Stimulated activated CD8-positive, alpha-beta memory T cell treated with anti-CD3 and anti-CD28 coated beads, Interleukin-7, amount 100 ng/mL, for 48 hours (primary cell): ENCODE measurements around the gene PTCHD1.

Experiments used
- DNase-seq, 2 donors: peaks; one replicate each; pipeline ENCODE4 v3.0.0-alpha.2; 2020; ENCODE audit warnings: low read depth in 1 of 2; ENCODE audit errors: extremely low read depth in 1 of 2

PTCHD1 gene

GRCh38 chrX:23334848-23335599, at the start of gene PTCHD1:
TSS of gene PTCHD1 (plus strand) at chrX:23334849. CDS start at chrX:23334876, 27 bp downstream.
- no peak for DNase-seq

GRCh38 chrX:23286731-23287130, 47.9 kb upstream of the PTCHD1 start:
- DNase-seq, result no peak

- DNase-seq, result no peak
These were observed 47.4 kb upstream of the PTCHD1 start for GRCh38 chrX:23287191-23287725.

DNA sequence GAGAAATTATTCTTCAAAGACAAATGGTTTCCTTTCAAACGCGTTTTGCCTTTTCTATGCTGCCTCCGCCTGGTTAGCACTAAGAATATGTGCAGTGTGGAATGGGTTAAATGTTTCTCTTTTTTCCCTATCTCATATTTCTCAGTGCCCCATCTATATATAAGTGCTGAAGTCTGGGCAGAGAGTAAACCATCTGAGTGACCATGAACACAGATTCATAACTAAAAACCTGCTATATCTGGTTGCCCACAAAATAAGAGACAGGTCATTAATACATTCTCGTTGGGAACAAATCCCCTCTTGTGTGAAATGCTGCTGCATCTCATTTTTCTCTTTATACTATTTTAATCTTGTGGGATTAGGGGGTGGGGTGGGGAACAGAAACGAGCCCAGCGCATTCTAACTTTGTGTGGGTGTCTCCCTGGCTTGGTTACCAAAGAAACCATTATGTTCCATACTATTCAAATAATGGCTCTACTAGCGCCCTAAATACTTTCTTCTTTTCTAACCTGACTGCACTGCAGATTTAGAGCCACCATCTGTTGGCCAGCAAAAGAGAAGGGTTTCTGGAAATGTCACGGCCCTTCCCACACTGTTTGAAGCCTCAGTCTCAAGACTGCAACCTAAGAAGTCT, 42.2 kb upstream of the PTCHD1 start:
- DNase-seq, result no peak

DNA sequence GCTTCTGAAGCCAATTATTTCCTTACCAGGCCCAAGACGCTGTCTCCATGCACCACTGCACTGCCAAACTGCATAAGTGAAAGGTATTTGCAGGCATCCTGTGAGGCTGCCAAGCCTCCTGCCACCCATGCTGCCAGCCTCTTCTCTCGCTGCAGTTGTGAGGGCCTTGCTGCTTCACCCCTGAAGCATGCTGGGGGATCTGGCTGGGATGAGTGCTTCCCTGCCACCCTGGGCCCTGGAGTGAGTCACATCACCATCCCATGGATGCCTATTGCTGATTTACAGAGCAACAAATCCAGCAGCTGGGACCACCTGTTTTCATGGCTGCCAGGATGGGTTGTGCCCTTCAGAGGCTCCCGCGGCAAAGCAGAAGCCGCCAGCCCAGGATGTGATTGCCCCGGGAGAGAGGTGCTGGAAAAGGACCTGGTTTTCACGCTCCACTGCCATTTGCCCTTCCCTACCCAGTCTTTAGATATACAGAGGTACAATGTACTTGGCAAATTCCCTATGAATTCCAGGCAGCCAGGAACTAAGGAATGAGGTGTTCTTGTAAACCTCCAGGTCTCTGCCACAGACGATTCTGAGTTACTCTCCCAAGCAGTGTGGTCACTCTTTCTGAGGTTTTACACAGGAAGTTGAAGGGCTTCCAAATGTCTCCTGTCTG, 41.5 kb upstream of the PTCHD1 start:
- DNase-seq, result no peak

- DNase-seq, result no peak
These were observed 29.8 kb upstream of the PTCHD1 start for GRCh38 chrX:23304881-23305280.

DNA sequence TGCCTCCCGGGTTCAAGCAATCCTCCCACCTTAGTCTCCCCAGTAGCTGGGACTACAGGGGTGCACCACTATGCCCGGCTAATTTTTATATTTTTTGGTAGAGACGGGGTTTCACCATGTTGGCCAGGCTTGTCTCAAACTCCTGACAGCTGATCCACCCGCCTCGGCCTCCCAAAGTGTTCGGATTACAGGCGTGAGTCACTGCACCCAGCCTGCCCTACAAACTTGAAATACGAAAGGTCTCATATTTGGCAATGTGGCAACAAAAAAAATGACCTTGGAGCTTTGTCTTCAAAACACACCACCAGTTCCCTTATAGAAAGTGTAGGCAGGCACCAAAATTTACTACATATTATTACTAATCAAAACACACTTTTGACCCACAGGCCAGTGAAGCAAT, 22.9 kb upstream of the PTCHD1 start:
- DNase-seq, result no peak

DNA sequence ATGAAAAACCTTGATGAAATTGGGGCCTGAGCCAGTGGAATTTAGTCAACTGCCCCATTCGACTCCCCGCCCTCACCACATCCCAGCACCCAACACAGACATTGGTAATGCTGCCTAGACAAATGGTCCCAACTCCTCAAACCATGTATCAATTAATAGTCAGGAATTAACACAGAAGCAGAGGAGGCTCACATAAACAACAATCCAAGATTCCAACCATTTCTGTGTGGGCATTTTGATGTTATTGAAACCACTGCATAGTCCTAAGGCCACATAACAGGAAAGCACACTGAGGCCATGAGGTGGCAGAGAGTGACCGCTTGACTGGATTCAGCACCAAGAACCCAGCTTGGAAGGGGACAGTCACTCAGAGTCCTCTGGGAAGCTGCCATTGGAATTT, 22.5 kb upstream of the PTCHD1 start:
- no peak for DNase-seq

DNA sequence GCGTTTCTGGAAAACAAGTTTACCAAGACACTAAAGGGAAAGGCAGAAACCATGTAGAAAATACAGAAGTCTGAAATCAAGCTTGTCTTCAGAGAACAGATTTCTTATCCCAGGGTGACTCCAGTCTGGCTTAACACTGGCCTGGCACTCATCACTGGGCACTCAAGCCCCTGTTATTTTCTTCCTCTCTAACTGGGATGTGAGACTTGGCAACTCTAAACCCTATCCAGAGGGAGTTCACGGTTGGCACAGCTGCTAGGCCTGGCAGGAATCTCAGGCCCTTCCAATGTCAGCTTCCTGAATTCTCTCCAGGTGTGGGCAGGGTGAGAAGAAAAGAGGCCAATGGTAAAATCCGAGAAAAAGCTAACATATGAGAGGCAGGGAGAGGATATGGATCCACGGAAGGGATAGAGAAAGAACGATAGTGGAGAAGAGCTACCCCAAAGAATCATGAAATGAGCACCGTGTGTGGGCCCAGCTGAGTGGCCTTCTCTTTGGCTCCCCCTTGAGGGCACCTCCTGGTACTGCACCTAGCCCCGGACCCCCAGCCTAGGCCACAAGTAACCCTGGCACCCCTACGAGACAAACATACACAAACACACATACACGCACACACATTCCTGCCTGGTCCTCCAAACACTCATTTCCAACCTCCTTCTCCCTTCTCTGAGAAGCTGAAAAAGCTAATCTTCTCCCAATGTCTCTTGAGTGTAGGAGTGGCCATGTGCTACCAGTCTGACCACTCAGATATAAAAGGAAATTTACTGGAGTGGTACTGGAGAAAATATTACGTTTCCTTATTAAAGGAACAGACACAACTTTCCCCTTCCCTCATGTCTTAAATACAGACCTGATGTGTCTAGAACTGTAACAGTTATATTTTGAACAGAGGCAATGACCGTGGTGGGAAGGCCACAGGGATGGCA, 16.6 kb upstream of the PTCHD1 start:
- no peak for DNase-seq

- DNase-seq, result no peak
These were observed 7.5 kb upstream of the PTCHD1 start for GRCh38 chrX:23327104-23327503.

- DNase-seq, result no peak
These were observed 2.9 kb upstream of the PTCHD1 start for GRCh38 chrX:23331701-23332100.

DNA sequence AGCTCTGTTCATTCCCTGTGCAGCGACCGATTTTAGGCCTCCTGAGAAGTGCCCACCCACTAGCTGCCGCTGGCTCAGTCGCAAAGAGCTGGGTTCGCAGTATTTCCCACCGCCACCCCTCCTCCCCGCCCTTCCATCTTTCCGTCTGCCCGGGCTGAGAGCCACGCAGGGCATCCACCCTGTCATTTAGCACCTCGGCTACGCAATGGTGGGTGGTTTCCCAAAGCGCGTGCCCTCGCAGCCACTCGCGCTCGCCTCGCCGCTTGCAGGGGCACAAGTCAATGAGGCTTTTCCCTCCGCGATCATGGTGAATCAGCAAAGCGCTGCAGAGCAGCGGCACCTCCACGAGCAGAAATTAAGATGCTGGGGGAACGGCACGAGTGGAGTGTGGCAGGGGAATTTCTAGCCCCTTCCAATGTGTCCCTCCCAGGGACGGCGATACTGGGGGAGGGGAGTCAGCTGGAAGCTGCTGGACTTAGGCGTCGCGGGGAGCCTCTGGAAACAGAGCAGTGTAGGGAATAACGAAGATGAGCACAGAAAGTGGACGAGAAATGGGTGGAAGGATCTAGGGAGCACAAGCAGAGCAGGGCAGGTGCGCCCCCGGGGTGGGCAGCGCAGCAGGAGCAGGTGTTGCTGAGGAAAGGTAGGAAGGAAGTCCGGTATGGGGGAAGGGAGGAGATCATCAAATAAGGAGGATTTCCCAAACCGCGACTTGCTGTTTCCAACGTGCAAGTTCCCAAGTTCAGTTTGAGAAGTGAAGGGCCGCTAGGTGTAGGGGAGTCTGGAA, 2.4 kb upstream of the PTCHD1 start:
- DNase-seq, result peak in 1 of 2 donors; percentile 1

DNA sequence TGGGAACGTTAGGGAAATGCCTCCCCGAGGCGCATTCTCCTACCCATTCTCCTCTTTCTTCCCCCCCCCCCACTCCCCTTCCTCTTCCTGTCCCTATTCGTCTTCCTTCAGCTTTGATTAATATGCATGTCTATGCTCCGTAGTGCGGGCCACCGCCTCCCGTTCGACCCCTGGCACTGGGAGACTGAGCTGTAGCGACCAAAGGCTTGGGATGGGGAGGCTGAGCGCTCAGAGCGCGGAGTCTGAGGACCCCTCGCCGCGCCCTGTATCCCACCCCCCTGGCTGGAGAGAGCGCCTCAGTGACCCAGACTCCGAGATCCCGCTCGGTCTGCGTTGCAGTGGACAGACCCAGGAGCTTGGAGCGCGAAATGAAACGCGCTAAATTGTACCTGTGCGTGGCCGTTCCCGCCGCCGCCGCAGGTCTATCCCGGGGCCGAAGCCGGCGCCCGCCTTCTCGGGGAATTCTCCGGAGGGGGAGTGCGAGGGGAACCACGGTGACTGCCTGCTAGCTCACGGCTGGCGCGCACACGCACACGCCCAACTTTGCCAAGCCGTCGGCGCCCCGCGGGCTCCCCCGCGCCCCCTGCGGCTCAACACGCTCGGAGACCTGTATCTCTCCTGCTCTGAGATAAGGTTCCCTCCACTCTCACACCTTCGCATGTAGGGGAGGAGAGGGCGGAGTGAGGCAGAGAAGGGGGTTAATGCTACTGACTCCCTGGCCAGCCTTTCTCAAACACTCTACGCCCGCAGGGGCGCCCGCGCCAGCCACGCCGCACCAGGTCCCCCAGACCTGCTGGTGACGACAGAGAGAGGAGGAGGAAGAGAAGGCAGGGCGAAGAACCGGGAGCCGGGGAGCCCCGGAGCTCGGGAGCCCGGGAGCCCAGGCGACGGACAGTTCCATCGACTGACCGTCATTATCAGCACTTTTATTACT, 1.5 kb upstream of the PTCHD1 start:
- no peak for DNase-seq

GRCh38 chrX:23333842-23334520, 668 bp upstream of the PTCHD1 start:
- no peak for DNase-seq

- DNase-seq, result no peak
These were observed 165 bp upstream of the PTCHD1 start for GRCh38 chrX:23334521-23334847.

DNA sequence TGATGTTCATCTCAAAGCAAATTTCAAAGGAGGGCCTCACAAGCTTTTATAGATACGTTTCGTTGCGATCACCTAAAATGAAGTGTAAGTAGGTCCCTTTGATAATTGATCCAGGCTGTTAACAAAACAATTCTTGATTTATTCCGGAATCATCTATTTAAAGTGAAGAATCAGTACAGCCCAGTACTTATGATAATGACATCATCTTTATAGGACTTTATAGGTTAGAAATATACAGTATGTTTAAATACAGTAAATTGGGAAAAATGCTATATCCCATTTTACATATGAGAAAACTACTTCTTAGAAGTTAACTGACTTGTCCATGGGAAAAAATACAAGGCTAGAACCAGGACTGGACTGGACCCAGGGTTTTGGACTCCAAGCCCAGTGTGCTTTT, 3.7 kb downstream of the PTCHD1 start:
- DNase-seq, result no peak

DNA sequence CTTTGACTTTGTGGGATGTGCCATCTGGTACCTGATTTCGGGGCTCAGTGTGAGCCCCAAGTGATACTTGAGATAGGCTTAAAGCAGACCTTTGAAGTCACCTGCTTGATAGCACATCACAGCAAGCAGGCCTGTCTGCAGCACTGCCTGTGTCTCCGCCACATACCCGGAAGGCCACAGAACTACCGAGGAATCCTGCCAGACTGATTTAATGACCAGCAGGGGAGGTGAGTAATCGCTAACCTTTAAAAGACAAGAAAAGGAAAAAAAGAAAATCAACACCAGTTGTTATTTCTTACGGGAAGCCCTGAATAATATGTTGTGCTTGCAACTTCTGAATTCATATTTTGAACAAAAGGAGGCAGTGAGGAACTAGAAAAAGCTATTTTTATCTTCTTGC, 6.8 kb downstream of the PTCHD1 start:
- no peak for DNase-seq

- DNase-seq, result no peak
These were observed 9.7 kb downstream of the PTCHD1 start for GRCh38 chrX:23344238-23344903.
